ENCODE results near the gene PNPO. TPM values are rescaled to one million over a fixed set of nuclear protein-coding genes. Genes with fewer than 3 reads are reported as not detected.

Gene PNPO
- total and polyA plus RNA-seq, 2 of the 13 experiments (the other 11 are each of a cell fraction or from before 2014, with no cell fraction given), result 47.9 to 63.3 TPM

- TF ChIP-seq HNRNPK (IDR thresholded peaks at IDR 0.05; ENCODE audit: low read depth, low read length, poor library complexity, severe bottlenecking) (no peak), SUZ12 (IDR thresholded peaks at IDR 0.05; ENCODE audit: low read depth, low read length) (no peak), ZNF12 (CRISPR knock-in tag; IDR thresholded peaks at IDR 0.05) (no peak), ZNF124 (CRISPR knock-in tag; IDR thresholded peaks at IDR 0.05) (no peak; the same call in 1 of the 2 replicates), ZNF230 (CRISPR knock-in tag; IDR thresholded peaks at IDR 0.05) (no peak), ATAD3A (CRISPR knock-in tag; IDR thresholded peaks at IDR 0.05) (no peak), PPARG (CRISPR knock-in tag; conservative IDR thresholded peaks at IDR 0.05) (no peak), ZNF350 (CRISPR knock-in tag; IDR thresholded peaks at IDR 0.05; ENCODE audit: borderline replicate concordance, low read depth) (no peak), ZNF431 (CRISPR knock-in tag; IDR thresholded peaks at IDR 0.05; ENCODE audit: borderline replicate concordance, low read depth) (peak; percentile 12; the same call in 1 of the 2 replicates), HHEX (CRISPR knock-in tag; IDR thresholded peaks at IDR 0.05) (no peak), ZSCAN31 (CRISPR knock-in tag; IDR thresholded peaks at IDR 0.05; ENCODE audit: low read depth) (0 out of 2 replicates have a peak, but pooled peaks have one; percentile 2), ZSCAN22 (CRISPR knock-in tag; IDR thresholded peaks at IDR 0.05) (no peak), NR2F2 (IDR thresholded peaks at IDR 0.05; ENCODE audit: borderline replicate concordance, low read depth) (no peak), ZBTB43 (CRISPR knock-in tag; conservative IDR thresholded peaks at IDR 0.05) (no peak), NFE2 (CRISPR knock-in tag; IDR thresholded peaks at IDR 0.05) (no peak), ZNF570 (CRISPR knock-in tag; IDR thresholded peaks at IDR 0.05; ENCODE audit: borderline replicate concordance) (0 out of 2 replicates have a peak, but pooled peaks have one; percentile 6), CTCF (CRISPR knock-in tag; IDR thresholded peaks at IDR 0.05) (no peak), FIP1L1 (IDR thresholded peaks at IDR 0.05; ENCODE audit: borderline replicate concordance, insufficient read depth, low read depth, low read length) (no peak), SIN3B (IDR thresholded peaks at IDR 0.05; ENCODE audit: low read length) (no peak), ZSCAN9 (CRISPR knock-in tag; IDR thresholded peaks at IDR 0.05; ENCODE audit: borderline replicate concordance) (no peak), HOXA7 (CRISPR knock-in tag; IDR thresholded peaks at IDR 0.05) (no peak), HDAC2 (CRISPR knock-in tag; IDR thresholded peaks at IDR 0.05) (no peak), HBP1 (CRISPR knock-in tag; IDR thresholded peaks at IDR 0.05; ENCODE audit: low read depth) (0 out of 2 replicates have a peak, but pooled peaks have one; percentile 2), ZNF563 (CRISPR knock-in tag; IDR thresholded peaks at IDR 0.05) (no peak), ZNF556 (CRISPR knock-in tag; IDR thresholded peaks at IDR 0.05; ENCODE audit: borderline replicate concordance) (0 out of 2 replicates have a peak, but pooled peaks have one; percentile 8), ZNF234 (CRISPR knock-in tag; conservative IDR thresholded peaks at IDR 0.05) (0 out of 2 replicates have a peak, but pooled peaks have one; percentile 15), THAP11 (CRISPR knock-in tag; IDR thresholded peaks at IDR 0.05) (no peak), IKZF5 (CRISPR knock-in tag; IDR thresholded peaks at IDR 0.05) (no peak)
Measured at GRCh38 chr17:47942096-47942510, 732 bp downstream of the PNPO start (continued).
